Mesothelial cell of epicardium (in vitro differentiated cells): Measurements from ENCODE around the gene SIX1. TPM values are rescaled to one million over a fixed set of nuclear protein-coding genes. Genes with fewer than 3 reads are reported as not detected.

Experiments used
- DNase-seq, 2 experiments: peaks; one replicate each; pipeline ENCODE4 v3.0.0; 2021; ENCODE audit warnings: low spot score in 2 of 2; ENCODE audit not compliant: unreplicated experiment in 2 of 2
- H3K27ac Mint-ChIP-seq: 2 replicates; pipeline ENCODE4 v1.8.0; 2021; ENCODE audit warnings: mixed read lengths
- H3K27me3 Mint-ChIP-seq: 2 replicates; pipeline ENCODE4 v1.8.0; 2021; ENCODE audit warnings: low read depth, mixed read lengths
- H3K36me3 Mint-ChIP-seq: 2 replicates; pipeline ENCODE4 v1.8.0; 2021; ENCODE audit warnings: mixed read lengths
- H3K4me1 Mint-ChIP-seq: 2 replicates; pipeline ENCODE4 v1.8.0; 2021; ENCODE audit warnings: mixed read lengths
- H3K4me3 Mint-ChIP-seq: 2 replicates; pipeline ENCODE4 v1.8.0; 2021; ENCODE audit warnings: mild to moderate bottlenecking, moderate library complexity, mixed read lengths
- H3K9me3 Mint-ChIP-seq: 2 replicates; pipeline ENCODE4 v1.8.0; 2021; ENCODE audit warnings: mixed read lengths
- CTCF ChIP-seq: fragments of 200-600 bp; sonication (generic); IDR thresholded peaks from one replicate; pipeline ENCODE4 v1.5.0; 2021; ENCODE audit warnings: antibody characterized with exemption; ENCODE audit not compliant: unreplicated experiment
- total RNA-seq: library from RNA; stranded (reverse); gene quantifications from 3 replicates; pipeline ENCODE4 v1.2.1, GENCODE V29; 2021

Gene SIX1
- total RNA-seq, 1 donor from 2014 or later: 0.47 TPM

- no peaks in the 10 kb centered on the region for H3K9me3 Mint-ChIP-seq
- no peaks in the 10 kb centered on the region for H3K36me3 Mint-ChIP-seq
- TF ChIP-seq CTCF: no peak
- no peak for DNase-seq
- H3K27ac Mint-ChIP-seq: peak overlapping the region; percentile 80
- peaks cover 42% of the 10 kb centered on the region for H3K4me1 Mint-ChIP-seq
- H3K4me3 Mint-ChIP-seq: peak overlapping the region; percentile 83
- H3K27me3 Mint-ChIP-seq: peaks cover 79% of the 10 kb centered on the region
These were observed 9.0 kb upstream of the SIX1 start for GRCh38 chr14:60658211-60658690.

GRCh38 chr14:60657456-60658210 is 8.4 kb upstream of the SIX1 start:
- peaks cover 47% of the 10 kb centered on the region for H3K4me1 Mint-ChIP-seq
- no peaks in the 10 kb centered on the region for H3K9me3 Mint-ChIP-seq
- H3K27me3 Mint-ChIP-seq: peaks cover 79% of the 10 kb centered on the region
- peak overlapping the region; percentile 83 for H3K4me3 Mint-ChIP-seq
- TF ChIP-seq CTCF: no peak
- peak overlapping the region; percentile 80 for H3K27ac Mint-ChIP-seq
- H3K36me3 Mint-ChIP-seq: no peaks in the 10 kb centered on the region
- no peak for DNase-seq

- TF ChIP-seq CTCF: no peak
- H3K9me3 Mint-ChIP-seq: no peaks in the 10 kb centered on the region
- peak overlapping the region; percentile 83 for H3K4me3 Mint-ChIP-seq
- H3K4me1 Mint-ChIP-seq: peaks cover 48% of the 10 kb centered on the region
- H3K27ac Mint-ChIP-seq: peak overlapping the region; percentile 80
- H3K27me3 Mint-ChIP-seq: peaks cover 82% of the 10 kb centered on the region
- H3K36me3 Mint-ChIP-seq: no peaks in the 10 kb centered on the region
- peak; percentile 36 to 67 for DNase-seq
These were observed 7.6 kb upstream of the SIX1 start for GRCh38 chr14:60656686-60657455.

GRCh38 chr14:60655898-60656685 is 6.8 kb upstream of the SIX1 start:
- no peak overlapping the region for H3K27ac Mint-ChIP-seq
- H3K4me3 Mint-ChIP-seq: peak overlapping the region; percentile 83
- peaks cover 85% of the 10 kb centered on the region for H3K27me3 Mint-ChIP-seq
- H3K4me1 Mint-ChIP-seq: peaks cover 48% of the 10 kb centered on the region
- H3K9me3 Mint-ChIP-seq: no peaks in the 10 kb centered on the region
- no peak for DNase-seq
- H3K36me3 Mint-ChIP-seq: no peaks in the 10 kb centered on the region
- TF ChIP-seq CTCF: no peak

GRCh38 chr14:60655119-60655897 is 6.0 kb upstream of the SIX1 start:
- peaks cover 49% of the 10 kb centered on the region for H3K4me1 Mint-ChIP-seq
- no peak for TF ChIP-seq CTCF
- no peaks in the 10 kb centered on the region for H3K36me3 Mint-ChIP-seq
- no peak for DNase-seq
- no peak overlapping the region for H3K27ac Mint-ChIP-seq
- H3K27me3 Mint-ChIP-seq: peaks cover 93% of the 10 kb centered on the region
- H3K9me3 Mint-ChIP-seq: no peaks in the 10 kb centered on the region
- peak overlapping the region; percentile 83 for H3K4me3 Mint-ChIP-seq
